ENCODE results near the gene ARHGAP4. TPM values are rescaled to one million over a fixed set of nuclear protein-coding genes. Genes with fewer than 3 reads are reported as not detected.

Gene ARHGAP4
- total and polyA plus RNA-seq, 2 experiments from 2014 or later: 6.2 to 6.4 TPM

DNA sequence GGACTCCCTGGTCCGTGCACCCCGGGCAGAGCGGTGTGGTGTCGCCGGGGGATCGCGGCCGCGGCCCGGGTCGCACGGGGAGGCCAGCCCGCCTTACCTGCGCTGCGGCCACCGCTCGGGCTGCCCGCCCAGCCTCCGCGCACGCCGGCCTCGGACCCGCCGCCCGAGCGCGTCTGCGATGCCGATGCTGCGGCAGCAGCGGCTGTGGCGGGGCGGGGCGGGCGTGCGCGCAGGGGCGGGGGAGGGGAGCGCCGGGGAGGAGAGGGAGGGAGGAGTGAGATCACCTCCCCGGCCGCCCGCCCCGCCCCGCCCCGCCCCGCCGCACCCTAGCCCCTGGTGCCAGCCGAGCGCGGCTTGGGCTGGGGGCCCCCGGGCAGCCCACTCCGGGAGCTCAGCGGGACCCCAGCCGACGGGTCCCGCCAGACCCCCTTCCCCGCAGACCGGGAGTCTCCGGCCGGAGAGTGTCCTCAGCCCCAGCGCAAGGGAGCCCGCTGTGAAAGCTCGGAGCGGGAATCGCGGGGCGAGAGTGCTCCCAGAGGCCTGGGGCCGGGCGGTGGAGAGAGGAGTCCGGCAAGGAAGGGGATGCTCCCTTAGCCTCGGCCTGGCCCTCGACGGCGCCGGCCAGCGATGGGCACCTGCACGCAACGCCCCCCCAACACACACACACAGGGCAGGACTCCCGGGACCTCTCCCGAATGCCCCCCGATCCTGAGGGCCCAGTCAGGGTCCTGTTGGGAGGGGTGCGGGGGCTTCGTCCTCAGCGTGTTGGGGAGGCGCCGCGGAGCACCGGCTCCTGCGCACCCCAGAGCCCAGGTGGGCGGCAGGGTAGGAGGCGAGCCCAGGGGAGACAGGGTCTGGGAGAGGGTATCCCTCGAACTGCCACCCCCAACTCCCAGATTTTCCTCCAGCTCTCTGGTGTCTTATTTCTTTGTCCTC, 39.8 kb downstream of the ARHGAP4 start, which contains the start of gene L1CAM:
Gene L1CAM (minus strand): TSS at position 206 of the 936 bp plus-strand sequence. CDS start 10,337 bp downstream, outside the sequence.
- peak; percentile 32 for TF ChIP-seq EZH2 (IDR thresholded peaks at IDR 0.05; ENCODE audit: borderline replicate concordance)
- TF ChIP-seq EZH2phosphoT487 (IDR thresholded peaks at IDR 0.05; ENCODE audit: low read depth, severe bottlenecking, unreplicated experiment): no peak
- no peaks in the 10 kb centered on the region for H3K9me3 ChIP-seq (ENCODE audit: low read depth)
- H2AFZ ChIP-seq: no peak within 1 kb of the TSS
- H3K79me2 ChIP-seq: no peaks in the 10 kb centered on the region
- no peaks in the 10 kb centered on the region for H3K9me2 ChIP-seq (replicated peaks; ENCODE audit: insufficient read depth)
- H3K36me3 ChIP-seq (replicated peaks; ENCODE audit: insufficient read depth, low read depth): no peaks in the 10 kb centered on the region
- peak within 1 kb of the TSS; percentile 68 for H3K4me2 ChIP-seq
- H4K20me1 ChIP-seq (ENCODE audit: insufficient read depth, poor library complexity, severe bottlenecking): no peaks in the 10 kb centered on the region
- H3K27me3 ChIP-seq: peaks cover 29% of the 10 kb centered on the region
- WGBS (ENCODE audit: low lambda C conversion rate, missing lambda C conversion rate): 55% methylated on average over 25 of the region's 94 CpGs
- no peak within 1 kb of the TSS for H3K4me3 ChIP-seq
- H3K4me1 ChIP-seq (ENCODE audit: insufficient read depth): no peaks in the 10 kb centered on the region
- H3K27ac ChIP-seq: no peak within 1 kb of the TSS
- DNase-seq (ENCODE audit: low spot score): no peak

DNA sequence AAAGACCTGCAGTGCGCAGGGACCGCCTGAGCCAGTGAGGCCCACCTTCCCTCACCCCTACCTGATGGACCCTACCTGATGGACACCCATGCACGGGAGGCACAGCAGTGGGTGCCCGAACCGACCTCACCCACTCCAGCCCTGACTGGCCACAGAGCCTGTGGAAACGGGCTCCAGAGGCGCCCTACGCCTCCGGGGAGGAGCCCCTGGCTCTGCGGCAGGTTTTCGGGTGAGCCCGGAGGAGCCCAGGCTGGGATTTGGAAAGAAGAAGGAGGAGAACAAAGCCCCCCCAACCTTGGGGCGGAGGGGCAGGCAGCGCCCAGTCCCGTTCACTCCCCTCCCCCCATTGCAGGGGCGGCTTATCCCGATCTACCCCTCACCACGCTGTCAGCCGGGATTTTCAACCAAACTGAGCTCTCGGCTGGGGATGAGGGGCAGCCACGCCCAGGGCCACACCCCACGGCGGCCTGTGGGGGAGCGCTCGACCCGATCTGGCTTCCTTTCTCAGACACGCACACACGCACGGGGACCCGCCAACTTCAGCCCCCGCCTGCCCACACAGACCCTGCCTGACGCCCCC, 40.8 kb downstream of the ARHGAP4 start:
- H3K27me3 ChIP-seq: peaks cover 29% of the 10 kb centered on the region
- H2AFZ ChIP-seq: no peak overlapping the region
- peak overlapping the region; percentile 53 for H3K4me2 ChIP-seq
- H3K9me2 ChIP-seq (replicated peaks; ENCODE audit: insufficient read depth): no peaks in the 10 kb centered on the region
- no peak overlapping the region for H3K4me3 ChIP-seq
- no peaks in the 10 kb centered on the region for H3K9me3 ChIP-seq (ENCODE audit: low read depth)
- no peak for TF ChIP-seq EZH2phosphoT487 (IDR thresholded peaks at IDR 0.05; ENCODE audit: low read depth, severe bottlenecking, unreplicated experiment)
- no peak for TF ChIP-seq EZH2 (IDR thresholded peaks at IDR 0.05; ENCODE audit: borderline replicate concordance)
- TF ChIP-seq, protein P1, sequence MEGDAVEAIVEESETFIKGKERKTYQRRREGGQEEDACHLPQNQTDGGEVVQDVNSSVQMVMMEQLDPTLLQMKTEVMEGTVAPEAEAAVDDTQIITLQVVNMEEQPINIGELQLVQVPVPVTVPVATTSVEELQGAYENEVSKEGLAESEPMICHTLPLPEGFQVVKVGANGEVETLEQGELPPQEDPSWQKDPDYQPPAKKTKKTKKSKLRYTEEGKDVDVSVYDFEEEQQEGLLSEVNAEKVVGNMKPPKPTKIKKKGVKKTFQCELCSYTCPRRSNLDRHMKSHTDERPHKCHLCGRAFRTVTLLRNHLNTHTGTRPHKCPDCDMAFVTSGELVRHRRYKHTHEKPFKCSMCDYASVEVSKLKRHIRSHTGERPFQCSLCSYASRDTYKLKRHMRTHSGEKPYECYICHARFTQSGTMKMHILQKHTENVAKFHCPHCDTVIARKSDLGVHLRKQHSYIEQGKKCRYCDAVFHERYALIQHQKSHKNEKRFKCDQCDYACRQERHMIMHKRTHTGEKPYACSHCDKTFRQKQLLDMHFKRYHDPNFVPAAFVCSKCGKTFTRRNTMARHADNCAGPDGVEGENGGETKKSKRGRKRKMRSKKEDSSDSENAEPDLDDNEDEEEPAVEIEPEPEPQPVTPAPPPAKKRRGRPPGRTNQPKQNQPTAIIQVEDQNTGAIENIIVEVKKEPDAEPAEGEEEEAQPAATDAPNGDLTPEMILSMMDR (IDR thresholded peaks at IDR 0.05; ENCODE audit: poor library complexity): no peak
- H3K79me2 ChIP-seq: no peaks in the 10 kb centered on the region
- no peaks in the 10 kb centered on the region for H3K36me3 ChIP-seq (replicated peaks; ENCODE audit: insufficient read depth, low read depth)
- WGBS (ENCODE audit: low lambda C conversion rate, missing lambda C conversion rate): 48% methylated on average over 15 of the region's 32 CpGs
- no peaks in the 10 kb centered on the region for H3K4me1 ChIP-seq (ENCODE audit: insufficient read depth)
- no peak overlapping the region for H3K27ac ChIP-seq
- no peak for DNase-seq (ENCODE audit: low spot score)
- H4K20me1 ChIP-seq (ENCODE audit: insufficient read depth, poor library complexity, severe bottlenecking): no peaks in the 10 kb centered on the region

DNA sequence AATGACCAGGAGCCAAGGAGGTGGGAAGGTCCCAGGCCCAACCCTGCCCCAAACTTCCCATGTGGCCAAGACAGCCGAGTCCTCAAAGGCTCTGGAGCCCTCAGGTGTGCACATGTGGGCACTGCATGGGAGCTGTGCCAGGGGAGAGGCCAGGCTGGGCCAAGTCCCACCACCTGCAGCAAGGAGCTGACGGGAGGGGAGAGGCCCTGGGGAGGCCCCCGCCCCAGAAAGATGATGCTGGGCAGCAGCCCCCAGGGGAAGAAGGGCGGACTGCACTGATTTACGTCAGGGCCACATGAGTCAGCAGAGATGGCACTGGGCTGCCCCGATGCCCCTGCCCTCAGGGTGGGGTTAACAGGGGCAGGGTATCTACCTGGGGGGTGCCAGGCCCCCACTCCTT, 41.5 kb downstream of the ARHGAP4 start:
- WGBS (ENCODE audit: low lambda C conversion rate, missing lambda C conversion rate): 71% methylated on average over 6 of the region's 6 CpGs
- Histone ChIP-seq H3K79me2 (no peaks in the 10 kb centered on the region), H3K4me3 (no peak overlapping the region), H3K36me3 (replicated peaks; ENCODE audit: insufficient read depth, low read depth) (no peaks in the 10 kb centered on the region), H3K4me2 (no peak overlapping the region), H3K9me3 (ENCODE audit: low read depth) (no peaks in the 10 kb centered on the region), H2AFZ (no peak overlapping the region), H4K20me1 (ENCODE audit: insufficient read depth, poor library complexity, severe bottlenecking) (no peaks in the 10 kb centered on the region), H3K27me3 (peaks cover 29% of the 10 kb centered on the region), H3K9me2 (replicated peaks; ENCODE audit: insufficient read depth) (no peaks in the 10 kb centered on the region), H3K27ac (no peak overlapping the region), H3K4me1 (ENCODE audit: insufficient read depth) (no peaks in the 10 kb centered on the region)
- TF ChIP-seq EZH2phosphoT487 (IDR thresholded peaks at IDR 0.05; ENCODE audit: low read depth, severe bottlenecking, unreplicated experiment) (no peak), EZH2 (IDR thresholded peaks at IDR 0.05; ENCODE audit: borderline replicate concordance) (no peak)
- TF ChIP-seq, protein P1 (IDR thresholded peaks at IDR 0.05; ENCODE audit: poor library complexity): no peak
- no peak for DNase-seq (ENCODE audit: low spot score)

DNA sequence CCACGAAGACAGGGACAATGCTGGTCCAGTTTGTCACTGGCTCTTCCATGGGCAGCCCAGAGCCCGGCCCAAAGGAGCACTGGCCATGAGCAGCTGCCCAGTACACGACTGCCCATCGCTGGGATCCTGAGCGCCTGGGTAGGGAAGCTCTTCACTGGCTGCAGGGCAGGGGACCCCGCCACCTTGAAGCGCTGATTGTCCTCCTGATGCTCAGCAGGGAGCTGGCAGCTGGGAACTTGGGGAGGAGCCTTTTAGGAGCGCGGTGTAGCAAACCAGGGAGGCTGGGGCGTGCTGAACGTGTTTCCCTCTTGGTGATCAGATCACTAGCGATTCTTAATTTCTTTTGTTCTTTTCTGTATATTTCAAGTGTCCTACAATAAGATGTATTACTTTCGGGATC, 41.9 kb downstream of the ARHGAP4 start:
- H3K9me2 ChIP-seq (replicated peaks; ENCODE audit: insufficient read depth): no peaks in the 10 kb centered on the region
- no peaks in the 10 kb centered on the region for H3K4me1 ChIP-seq (ENCODE audit: insufficient read depth)
- no peak overlapping the region for H2AFZ ChIP-seq
- H3K27ac ChIP-seq: no peak overlapping the region
- no peaks in the 10 kb centered on the region for H4K20me1 ChIP-seq (ENCODE audit: insufficient read depth, poor library complexity, severe bottlenecking)
- no peaks in the 10 kb centered on the region for H3K9me3 ChIP-seq (ENCODE audit: low read depth)
- no peaks in the 10 kb centered on the region for H3K79me2 ChIP-seq
- H3K27me3 ChIP-seq: peaks cover 29% of the 10 kb centered on the region
- H3K4me3 ChIP-seq: no peak overlapping the region
- TF ChIP-seq, protein P1 (IDR thresholded peaks at IDR 0.05; ENCODE audit: poor library complexity): no peak
- no peak for TF ChIP-seq EZH2 (IDR thresholded peaks at IDR 0.05; ENCODE audit: borderline replicate concordance)
- no peak for TF ChIP-seq EZH2phosphoT487 (IDR thresholded peaks at IDR 0.05; ENCODE audit: low read depth, severe bottlenecking, unreplicated experiment)
- H3K4me2 ChIP-seq: no peak overlapping the region
- H3K36me3 ChIP-seq (replicated peaks; ENCODE audit: insufficient read depth, low read depth): no peaks in the 10 kb centered on the region
- DNase-seq (ENCODE audit: low spot score): no peak
- WGBS (ENCODE audit: low lambda C conversion rate, missing lambda C conversion rate): 64% methylated on average over 13 of the region's 13 CpGs
